NCI-H1694 (cell line): Measurements from ENCODE around the gene PCDHA8.
"Not testable (repeated sequence)": the region's sequence is repeated elsewhere in the genome, so short reads cannot be mapped to it uniquely, and the experiment has no call there.

Experiments
- DNase-seq: peaks from one replicate; lab custom pipeline; 2025; lab: John Stamatoyannopoulos, UW

PCDHA8 gene

DNA sequence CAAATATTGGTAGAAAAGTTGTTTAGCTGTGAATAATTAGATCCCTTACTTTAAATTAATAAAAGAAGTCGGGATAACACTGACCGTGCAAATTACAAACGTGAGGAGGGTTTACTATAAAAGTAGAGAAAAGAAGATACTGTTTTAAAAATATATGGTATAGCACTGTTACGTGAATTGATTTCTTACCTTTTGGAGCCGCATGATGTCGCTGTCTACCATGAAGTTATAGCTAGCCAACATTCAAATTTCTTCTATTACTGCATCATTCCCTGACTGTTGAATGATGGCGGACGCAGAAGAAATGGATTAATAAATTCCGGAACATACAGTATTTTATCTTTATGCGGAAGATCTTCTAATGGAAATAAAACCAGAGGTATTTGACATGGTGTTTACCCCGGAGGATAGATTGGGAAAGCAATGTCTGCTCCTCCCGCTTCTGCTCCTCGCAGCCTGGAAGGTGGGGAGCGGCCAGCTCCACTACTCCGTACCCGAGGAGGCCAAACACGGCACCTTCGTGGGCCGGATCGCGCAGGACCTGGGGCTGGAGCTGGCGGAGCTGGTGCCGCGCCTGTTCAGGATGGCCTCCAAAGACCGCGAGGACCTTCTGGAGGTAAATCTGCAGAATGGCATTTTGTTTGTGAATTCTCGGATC, 13.2 kb upstream of the PCDHA8 start, which contains the start of gene PCDHA6:
Gene PCDHA6, plus strand, starts transcription at position 257 of the 658 bp plus-strand sequence. Its CDS starts 132 bp downstream, at position 389.
- no peak for DNase-seq

DNA sequence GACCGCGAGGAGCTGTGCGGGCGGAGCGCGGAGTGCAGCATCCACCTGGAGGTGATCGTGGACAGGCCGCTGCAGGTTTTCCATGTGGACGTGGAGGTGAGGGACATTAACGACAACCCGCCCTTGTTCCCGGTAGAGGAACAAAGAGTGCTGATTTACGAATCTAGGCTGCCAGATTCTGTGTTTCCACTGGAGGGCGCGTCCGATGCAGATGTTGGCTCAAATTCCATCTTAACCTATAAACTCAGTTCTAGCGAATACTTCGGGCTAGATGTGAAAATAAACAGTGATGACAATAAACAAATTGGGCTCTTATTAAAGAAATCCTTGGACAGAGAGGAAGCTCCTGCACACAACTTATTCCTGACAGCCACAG, 12.6 kb upstream of the PCDHA8 start:
- DNase-seq = no peak

DNA sequence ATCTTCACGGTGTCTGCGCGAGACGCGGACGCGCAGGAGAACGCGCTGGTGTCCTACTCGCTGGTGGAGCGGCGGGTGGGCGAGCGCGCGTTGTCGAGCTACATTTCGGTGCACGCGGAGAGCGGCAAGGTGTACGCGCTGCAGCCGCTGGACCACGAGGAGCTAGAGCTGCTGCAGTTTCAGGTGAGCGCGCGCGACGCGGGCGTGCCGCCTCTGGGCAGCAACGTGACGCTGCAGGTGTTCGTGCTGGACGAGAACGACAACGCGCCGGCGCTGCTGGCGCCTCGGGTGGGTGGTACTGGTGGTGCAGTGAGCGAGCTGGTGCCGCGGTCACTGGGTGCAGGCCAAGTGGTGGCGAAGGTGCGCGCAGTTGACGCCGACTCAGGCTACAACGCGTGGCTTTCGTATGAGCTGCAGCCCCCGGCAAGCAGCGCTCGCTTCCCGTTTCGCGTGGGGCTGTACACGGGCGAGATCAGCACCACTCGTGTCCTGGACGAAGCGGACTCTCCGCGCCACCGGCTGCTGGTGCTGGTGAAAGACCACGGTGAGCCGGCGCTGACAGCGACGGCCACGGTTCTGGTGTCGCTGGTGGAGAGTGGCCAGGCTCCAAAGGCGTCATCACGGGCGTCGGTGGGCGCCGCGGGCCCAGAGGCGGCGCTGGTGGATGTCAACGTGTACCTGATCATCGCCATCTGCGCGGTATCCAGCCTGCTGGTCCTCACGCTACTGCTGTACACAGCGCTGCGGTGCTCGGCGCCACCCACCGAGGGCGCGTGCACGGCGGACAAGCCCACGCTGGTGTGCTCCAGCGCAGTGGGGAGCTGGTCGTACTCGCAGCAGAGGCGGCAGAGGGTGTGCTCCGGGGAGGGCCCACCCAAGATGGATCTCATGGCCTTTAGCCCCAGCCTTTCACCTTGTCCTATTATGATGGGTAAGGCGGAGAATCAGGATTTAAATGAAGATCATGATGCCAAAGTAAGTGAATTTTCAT, 11.2 kb upstream of the PCDHA8 start:
- not testable (repeated sequence) for DNase-seq

DNA sequence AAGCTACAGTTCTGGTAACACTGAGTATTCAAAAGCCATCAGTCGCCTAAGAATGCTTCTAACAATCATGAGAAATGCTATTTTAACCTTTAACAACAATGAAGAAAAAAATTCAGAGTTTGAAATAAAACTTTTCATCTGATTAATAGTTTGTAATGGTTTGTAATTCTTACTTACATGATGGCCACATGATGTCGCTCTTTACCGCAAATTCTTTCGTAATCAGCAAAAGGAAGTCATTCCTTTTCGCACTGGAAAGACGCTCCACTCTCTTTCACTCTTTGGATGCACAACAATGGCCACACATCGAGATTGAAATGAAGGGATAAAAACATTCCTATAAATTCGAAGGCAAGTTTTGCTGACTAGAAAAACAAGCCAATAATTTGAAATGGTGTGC, 7.0 kb upstream of the PCDHA8 start, which contains the start of gene PCDHA7:
Gene PCDHA7, plus strand, starts transcription at position 277 of the 400 bp plus-strand sequence. Its CDS starts 115 bp downstream, at position 392.
- DNase-seq = no peak

DNA sequence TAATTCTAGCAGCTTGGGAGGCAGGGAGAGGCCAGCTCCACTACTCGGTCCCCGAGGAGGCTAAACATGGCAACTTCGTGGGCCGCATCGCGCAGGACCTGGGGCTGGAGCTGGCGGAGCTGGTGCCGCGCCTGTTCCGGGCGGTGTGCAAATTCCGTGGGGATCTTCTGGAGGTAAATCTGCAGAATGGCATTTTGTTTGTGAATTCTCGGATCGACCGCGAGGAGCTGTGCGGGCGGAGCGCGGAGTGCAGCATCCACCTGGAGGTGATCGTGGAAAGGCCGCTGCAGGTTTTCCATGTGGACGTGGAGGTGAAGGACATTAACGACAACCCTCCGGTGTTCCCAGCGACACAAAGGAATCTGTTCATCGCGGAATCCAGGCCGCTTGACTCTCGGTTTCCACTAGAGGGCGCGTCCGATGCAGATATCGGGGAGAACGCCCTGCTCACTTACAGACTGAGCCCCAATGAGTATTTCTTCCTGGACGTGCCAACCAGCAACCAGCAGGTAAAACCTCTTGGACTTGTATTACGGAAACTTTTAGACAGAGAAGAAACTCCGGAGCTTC, 6.5 kb upstream of the PCDHA8 start:
- DNase-seq = not testable (repeated sequence)

DNA sequence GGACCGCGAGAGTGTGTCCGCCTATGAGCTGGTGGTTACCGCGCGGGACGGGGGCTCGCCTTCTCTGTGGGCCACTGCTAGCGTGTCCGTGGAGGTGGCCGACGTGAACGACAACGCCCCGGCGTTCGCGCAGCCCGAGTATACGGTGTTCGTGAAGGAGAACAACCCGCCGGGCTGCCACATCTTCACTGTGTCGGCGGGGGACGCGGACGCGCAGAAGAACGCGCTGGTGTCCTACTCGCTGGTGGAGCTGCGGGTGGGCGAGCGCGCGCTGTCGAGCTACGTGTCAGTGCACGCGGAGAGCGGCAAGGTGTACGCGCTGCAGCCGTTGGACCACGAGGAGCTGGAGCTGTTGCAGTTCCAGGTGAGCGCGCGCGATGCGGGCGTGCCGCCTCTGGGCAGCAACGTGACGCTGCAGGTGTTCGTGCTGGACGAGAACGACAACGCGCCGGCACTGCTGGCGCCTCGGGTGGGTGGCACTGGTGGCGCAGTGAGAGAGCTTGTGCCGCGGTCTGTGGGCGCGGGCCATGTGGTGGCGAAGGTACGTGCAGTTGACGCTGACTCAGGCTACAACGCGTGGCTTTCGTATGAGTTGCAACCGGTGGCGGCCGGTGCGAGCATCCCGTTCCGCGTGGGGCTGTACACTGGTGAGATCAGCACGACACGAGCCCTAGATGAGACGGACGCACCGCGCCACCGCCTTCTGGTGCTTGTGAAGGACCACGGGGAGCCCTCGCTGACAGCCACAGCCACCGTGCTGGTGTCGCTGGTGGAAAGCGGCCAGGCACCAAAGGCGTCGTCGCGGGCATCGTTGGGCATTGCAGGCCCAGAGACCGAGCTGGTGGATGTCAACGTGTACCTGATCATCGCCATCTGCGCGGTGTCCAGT, 5.1 kb upstream of the PCDHA8 start:
- no peak for DNase-seq

DNA sequence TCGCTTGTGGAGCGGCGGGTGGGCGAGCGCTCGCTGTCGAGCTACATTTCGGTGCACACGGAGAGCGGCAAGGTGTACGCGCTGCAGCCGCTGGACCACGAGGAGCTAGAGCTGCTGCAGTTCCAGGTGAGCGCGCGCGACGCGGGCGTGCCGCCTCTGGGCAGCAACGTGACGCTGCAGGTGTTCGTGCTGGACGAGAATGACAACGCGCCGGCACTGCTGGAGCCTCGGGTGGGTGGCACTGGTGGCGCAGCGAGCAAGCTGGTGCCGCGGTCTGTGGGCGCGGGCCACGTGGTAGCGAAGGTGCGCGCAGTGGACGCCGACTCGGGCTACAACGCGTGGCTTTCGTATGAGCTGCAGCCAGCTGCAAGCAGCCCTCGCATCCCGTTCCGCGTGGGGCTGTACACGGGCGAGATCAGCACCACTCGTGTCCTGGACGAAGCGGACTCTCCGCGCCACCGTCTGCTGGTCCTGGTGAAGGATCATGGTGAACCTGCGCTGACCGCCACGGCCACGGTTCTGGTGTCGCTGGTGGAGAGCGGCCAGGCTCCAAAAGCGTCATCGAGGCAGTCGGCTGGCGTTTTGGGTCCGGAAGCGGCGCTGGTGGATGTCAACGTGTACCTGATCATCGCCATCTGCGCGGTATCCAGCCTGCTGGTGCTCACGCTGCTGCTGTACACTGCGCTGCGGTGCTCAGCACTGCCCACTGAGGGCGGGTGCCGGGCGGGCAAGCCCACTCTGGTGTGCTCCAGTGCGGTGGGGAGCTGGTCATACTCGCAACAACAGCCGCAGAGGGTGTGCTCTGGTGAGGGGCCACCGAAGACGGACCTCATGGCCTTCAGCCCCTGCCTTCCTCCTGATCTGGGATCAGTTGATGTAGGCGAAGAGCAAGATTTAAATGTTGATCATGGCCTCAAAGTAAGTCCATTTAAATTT, 2.1 kb downstream of the PCDHA8 start:
- no peak for DNase-seq

DNA sequence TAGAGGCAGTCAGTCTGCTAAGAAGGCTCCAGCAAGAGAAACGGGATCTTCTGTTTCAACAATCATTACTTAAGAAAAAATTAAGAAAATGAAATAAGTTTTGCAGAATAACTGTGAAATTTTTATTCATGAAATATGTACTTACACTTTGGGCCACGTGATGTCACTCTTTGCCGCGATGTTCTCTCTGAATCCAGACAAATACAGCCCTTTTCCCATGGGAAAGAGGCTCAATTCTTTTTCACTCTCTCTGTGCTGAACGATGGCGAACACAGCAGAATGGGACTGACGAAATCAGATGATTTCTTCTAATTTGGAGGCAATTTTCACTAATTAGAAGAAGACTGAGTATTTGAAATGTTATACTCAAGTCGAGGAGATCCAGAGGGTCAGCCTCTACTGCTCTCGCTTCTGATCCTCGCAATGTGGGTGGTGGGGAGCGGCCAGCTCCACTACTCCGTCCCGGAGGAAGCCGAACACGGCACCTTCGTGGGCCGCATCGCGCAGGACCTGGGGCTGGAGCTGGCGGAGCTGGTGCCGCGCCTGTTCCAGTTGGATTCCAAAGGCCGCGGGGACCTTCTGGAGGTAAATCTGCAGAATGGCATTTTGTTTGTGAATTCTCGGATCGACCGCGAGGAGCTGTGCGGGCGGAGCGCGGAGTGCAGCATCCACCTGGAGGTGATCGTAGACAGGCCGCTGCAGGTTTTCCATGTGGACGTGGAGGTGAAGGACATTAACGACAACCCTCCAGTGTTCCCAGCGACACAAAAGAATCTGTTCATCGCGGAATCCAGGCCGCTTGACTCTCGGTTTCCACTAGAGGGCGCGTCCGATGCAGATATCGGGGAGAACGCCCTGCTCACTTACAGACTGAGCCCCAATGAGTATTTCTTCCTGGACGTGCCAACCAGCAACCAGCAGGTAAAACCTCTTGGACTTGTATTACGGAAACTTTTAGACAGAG, 7.4 kb downstream of the PCDHA8 start, which contains the start of gene PCDHA9:
Gene PCDHA9, plus strand, starts transcription at position 244 of the 964 bp plus-strand sequence. Its CDS starts 114 bp downstream, at position 358.
- not testable (repeated sequence) for DNase-seq

DNA sequence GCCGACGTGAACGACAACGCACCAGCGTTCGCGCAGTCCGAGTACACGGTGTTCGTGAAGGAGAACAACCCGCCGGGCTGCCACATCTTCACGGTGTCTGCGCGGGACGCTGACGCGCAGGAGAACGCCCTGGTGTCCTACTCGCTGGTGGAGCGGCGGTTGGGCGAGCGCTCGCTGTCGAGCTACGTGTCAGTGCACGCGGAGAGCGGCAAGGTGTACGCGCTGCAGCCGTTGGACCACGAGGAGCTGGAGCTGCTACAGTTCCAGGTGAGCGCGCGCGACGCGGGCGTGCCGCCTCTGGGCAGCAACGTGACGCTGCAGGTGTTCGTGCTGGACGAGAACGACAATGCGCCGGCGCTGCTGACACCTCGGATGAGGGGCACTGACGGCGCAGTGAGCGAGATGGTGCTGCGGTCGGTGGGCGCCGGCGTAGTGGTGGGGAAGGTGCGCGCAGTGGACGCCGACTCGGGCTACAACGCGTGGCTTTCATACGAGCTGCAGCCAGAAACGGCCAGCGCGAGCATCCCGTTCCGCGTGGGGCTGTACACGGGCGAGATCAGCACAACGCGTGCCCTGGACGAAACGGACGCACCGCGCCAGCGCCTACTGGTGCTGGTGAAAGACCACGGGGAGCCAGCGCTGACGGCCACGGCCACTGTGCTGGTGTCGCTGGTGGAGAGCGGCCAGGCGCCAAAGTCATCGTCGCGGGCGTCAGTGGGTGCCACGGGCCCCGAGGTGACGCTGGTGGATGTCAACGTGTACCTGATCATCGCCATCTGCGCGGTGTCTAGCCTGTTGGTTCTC, 9.0 kb downstream of the PCDHA8 start:
- DNase-seq = not testable (repeated sequence)

DNA sequence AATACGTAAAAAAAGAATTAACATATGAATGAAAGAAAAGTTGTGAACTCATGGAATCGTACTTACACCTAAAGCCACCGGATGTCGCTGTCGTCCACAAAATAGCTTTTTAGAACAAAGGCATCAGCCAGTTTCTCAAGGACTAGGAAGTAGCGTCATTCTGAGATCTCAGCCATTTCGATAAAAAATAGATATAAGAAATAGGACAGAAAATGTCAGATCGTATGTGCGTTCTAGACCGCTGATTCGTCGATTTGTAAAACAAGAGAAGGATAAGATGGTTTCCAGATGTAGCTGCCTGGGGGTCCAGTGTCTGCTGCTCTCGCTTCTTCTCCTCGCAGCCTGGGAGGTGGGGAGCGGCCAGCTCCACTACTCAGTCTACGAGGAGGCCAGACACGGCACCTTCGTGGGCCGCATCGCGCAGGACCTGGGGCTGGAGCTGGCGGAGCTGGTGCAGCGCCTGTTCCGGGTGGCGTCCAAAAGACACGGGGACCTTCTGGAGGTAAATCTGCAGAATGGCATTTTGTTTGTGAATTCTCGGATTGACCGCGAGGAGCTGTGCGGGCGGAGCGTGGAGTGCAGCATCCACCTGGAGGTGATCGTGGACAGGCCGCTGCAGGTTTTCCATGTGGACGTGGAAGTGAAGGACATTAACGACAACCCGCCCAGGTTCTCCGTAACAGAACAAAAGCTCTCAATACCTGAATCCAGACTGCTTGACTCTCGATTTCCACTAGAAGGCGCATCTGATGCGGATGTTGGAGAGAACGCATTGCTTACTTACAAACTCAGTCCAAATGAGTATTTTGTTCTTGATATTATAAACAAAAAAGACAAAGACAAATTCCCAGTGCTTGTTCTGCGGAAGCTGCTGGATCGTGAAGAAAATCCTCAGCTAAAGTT, 15.0 kb downstream of the PCDHA8 start, which contains the start of gene PCDHA10:
Gene PCDHA10, plus strand, starts transcription at position 126 of the 903 bp plus-strand sequence. Its CDS starts 152 bp downstream, at position 278.
- DNase-seq = no peak

DNA sequence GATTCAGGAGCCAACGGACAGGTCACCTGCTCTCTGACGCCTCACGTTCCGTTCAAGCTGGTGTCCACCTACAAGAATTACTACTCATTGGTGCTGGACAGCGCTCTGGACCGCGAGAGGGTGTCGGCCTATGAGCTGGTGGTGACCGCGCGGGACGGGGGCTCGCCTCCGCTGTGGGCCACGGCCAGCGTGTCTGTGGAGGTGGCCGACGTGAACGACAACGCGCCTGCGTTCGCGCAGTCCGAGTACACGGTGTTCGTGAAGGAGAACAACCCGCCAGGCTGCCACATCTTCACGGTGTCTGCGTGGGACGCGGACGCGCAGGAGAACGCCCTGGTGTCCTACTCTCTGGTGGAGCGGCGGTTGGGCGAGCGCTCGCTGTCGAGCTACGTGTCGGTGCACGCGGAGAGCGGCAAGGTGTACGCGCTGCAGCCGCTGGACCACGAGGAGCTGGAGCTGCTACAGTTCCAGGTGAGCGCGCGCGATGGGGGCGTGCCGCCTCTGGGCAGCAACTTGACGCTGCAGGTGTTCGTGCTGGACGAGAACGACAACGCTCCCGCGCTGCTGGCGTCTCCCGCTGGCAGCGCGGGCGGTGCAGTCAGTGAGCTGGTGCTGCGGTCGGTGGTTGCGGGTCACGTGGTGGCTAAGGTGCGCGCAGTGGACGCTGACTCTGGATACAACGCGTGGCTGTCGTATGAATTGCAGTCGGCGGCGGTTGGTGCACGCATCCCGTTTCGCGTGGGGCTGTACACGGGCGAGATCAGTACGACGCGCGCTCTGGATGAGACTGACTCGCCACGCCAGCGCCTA, 16.4 kb downstream of the PCDHA8 start:
- DNase-seq = no peak

DNA sequence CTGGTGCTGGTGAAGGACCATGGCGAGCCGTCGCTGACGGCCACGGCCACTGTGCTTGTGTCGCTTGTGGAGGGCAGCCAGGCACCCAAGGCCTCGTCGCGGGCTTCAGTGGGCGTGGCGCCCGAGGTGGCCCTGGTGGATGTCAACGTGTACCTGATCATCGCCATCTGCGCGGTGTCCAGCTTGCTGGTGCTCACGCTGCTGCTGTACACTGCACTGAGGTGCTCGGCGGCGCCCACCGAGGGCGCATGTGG, 16.9 kb downstream of the PCDHA8 start:
- DNase-seq = no peak

DNA sequence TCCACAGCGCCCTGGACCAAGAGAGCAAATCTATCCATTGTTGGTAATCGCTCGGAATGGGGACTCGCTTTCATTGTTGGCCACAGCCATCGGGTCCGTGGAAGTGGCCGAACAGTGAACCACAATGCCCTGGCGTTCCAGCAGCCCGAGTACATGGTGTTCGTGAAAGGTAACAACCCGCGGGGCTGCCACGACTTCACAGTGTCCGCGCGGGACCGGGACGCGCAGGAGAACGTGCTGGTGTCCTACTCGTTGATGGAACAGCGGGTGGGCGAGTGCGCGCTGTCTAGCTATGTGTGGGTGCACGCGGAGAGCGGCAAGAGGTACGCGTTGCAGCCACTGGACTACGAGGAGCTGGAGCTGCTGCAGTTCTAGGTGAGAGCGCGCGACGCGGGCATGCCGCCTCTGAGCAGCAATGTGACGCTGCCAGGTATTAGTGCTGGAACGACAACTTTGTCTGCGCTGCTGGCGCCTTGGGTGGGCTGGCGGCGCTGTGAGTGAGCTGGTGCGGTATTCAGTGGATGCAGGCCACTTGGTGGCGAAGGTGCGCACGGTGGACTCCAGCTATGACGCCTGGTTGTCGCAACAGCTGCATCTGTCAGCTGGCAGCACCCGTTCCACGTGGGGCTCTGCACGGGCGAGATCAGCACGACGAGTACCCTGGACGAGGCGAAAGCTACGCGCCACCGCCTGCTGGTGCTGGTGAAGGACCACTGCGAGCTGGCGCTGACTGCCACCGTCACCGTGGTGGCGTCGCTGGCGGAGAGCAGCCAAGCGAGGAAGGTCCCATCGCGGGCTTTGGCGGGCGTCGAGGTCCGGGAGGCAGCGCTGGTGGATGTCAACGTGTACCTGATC, 21.7 kb downstream of the PCDHA8 start:
- no peak for DNase-seq

DNA sequence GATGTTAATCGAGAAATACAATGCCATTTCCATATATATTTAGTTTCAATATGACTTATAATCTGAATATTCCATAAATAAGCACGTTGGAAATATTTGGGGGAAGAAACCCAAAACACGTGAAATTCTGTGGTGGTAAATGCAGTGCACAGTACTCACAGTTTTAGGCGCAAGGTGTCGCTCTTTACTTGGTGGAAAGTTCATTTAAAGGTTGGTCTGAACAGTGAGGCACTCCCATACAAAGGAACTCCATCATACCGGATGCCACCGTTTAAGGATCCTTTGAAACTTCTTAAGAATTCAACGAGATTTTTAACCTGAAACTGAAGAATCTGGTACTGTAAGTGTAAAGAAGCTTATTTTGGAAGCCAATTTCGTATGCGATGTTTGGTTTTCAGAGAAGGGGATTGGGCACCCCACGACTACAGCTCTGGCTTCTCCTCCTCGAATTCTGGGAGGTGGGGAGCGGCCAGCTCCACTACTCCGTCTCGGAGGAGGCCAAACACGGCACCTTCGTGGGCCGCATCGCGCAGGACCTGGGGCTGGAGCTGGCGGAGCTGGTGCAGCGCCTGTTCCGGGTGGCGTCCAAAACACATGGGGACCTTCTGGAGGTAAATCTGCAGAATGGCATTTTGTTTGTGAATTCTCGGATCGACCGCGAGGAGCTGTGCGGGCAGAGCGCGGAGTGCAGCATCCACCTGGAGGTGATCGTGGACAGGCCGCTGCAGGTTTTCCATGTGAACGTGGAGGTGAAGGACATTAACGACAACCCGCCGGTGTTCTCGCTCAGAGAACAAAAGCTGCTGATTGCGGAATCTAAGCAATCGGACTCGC, 28.0 kb downstream of the PCDHA8 start, which contains the start of gene PCDHA11:
Gene PCDHA11, plus strand, starts transcription at position 237 of the 834 bp plus-strand sequence. Its CDS starts 147 bp downstream, at position 384.
- peak; percentile 83 for DNase-seq
